GM18499 (cell line): ENCODE data around the gene RBM10.

Source experiments
- ATAC-seq: cut with Tn5 transposase; IDR thresholded peaks from one replicate; pipeline ENCODE4 v1.9.1; 2021; ENCODE audit warnings: moderate number of reproducible peaks; ENCODE audit not compliant: insufficient read depth, unreplicated experiment

RBM10 gene

GRCh38 chrX:47172971-47173792 is 28.2 kb downstream of the RBM10 start:
- no peak for ATAC-seq

DNA sequence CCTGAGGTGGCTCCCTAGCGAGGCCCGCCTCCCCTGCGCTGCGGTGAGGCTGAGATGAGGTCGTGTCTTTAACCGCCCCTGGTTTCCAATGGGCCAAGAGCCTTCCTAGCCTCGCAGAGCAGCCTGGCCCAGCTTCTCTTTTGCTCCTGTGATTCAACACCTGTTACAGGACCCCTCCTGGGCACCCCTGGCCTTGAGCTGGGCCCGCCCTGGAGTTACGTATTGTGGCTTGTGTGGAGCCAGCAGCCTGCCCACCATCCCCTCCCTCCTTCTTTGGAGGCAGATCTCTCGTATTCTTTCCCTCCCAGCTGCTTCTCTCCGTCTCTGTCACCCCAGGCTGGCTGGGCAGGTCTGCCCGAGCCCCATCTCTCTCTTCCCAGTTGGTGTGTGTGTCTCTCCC is 29.4 kb downstream of the RBM10 start:
- ATAC-seq: no peak

DNA sequence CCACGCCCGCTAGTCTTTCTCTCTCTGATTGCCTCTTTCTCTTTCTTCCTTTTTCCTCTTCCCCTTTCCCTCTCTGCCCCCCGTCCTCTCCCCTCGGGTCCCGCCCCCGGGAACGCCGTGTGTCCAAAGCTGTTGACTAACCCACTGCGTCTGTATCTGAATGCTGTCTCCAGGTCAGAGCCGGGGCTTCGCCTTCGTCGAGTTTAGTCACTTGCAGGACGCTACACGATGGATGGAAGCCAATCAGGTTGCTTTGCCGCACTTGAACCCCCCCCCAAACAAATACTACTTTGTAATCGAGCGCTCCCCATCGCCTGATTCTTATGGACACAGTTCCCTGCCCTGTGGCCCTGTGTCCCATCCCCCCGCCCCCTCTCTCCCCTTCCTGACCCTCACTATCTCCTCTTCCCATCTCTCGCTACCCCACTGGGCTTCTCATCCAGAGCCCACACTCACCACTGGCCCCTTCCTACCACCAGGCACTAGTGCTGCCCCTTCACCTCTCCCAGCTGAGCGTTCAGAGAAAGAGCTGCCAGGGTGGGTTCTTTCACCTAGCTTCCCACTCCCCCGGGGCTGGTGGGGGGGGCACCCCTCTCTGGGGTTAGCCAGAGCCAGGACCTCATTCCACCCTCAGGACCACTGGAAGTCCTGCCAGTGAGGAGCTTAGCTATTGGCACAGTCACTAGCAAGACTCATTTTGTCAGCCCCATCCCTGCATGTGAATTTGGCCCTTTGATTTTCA is 30.0 kb downstream of the RBM10 start:
- ATAC-seq: no peak

GRCh38 chrX:47175588-47175980 is 30.6 kb downstream of the RBM10 start:
- no peak for ATAC-seq

DNA sequence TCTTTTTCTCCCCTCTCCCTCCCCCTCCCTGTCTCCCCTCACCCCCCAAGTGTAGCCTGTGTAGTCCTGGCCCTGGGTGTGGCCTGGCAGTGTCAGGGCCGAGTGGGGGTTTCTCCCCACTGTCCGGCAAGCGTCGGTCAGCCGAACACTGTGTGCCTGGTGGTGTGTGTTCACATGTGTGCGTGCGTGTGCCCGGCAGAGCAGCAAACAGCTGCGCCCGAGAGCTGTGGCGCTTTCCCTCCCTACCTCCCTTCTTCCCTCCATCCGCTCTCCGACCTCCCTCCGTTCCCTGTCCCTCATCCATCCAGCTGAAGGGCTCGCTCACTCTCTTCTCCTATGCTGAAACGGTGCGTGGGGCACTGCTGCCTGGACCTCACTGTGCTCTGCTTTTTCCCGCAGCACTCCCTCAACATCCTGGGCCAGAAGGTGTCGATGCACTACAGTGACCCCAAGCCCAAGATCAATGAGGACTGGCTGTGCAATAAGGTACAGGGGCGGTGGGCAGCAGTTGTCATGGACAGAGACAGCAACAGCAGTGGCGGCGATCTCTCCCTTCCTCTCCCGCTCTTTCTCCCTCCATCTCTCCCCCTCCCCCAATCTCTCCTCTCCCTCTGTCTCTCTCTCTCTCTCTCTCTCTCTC is 31.2 kb downstream of the RBM10 start:
- no peak for ATAC-seq

GRCh38 chrX:47177079-47177478 is 32.1 kb downstream of the RBM10 start:
- ATAC-seq: no peak

DNA sequence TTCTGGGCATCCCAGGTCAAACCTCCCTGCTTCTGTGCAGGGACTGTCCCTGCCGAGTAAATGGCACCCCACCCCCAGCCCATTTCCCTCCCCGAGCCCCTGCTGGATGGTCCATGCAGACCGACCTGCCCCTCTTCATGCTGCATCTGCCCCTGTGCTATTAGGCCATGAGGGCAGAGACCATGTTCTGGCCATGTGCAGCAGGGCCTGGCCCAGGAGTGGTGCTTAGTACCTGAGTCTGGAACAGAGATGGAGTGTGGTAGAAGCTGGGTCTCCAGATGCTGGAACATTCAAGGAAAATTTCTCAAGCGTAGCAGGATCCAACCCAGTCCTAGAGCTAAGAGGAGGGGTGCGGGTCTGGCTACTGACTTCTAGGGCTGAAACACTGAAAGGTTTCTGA is 33.3 kb downstream of the RBM10 start:
- ATAC-seq: no peak

GRCh38 chrX:47179221-47179927 is 34.4 kb downstream of the RBM10 start:
- ATAC-seq: no peak

DNA sequence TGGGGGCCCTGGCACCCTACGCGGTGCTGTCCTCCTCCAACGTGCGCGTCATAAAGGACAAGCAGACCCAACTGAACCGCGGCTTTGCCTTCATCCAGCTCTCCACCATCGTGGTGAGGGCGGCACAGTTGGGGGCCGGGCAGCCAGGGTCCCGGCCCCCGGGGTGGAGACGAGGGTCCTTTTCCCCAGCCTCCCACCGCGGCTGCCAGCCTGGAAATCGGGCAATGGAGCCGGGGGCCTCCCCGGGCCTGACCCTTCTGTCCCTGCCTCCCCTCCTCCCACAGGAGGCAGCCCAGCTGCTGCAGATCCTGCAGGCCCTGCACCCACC is 34.9 kb downstream of the RBM10 start:
- no peak for ATAC-seq

GRCh38 chrX:47180346-47180745 is 35.3 kb downstream of the RBM10 start:
- no peak for ATAC-seq

DNA sequence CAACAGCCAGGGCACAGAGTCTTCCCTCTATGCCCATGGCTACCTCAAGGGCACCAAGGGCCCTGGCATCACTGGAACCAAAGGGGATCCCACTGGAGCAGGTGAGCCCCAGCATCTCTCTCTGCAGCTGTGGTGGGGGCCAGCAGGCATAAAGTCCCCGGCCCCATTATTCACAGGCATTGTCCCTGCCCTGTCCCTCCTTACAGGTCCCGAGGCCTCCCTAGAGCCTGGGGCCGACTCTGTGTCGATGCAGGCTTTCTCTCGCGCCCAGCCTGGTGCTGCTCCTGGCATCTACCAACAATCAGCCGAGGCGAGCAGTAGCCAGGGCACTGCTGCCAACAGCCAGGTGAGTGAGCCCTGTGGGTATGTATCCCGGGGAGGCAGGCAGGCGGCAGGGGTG is 36.3 kb downstream of the RBM10 start:
- no peak for ATAC-seq

DNA sequence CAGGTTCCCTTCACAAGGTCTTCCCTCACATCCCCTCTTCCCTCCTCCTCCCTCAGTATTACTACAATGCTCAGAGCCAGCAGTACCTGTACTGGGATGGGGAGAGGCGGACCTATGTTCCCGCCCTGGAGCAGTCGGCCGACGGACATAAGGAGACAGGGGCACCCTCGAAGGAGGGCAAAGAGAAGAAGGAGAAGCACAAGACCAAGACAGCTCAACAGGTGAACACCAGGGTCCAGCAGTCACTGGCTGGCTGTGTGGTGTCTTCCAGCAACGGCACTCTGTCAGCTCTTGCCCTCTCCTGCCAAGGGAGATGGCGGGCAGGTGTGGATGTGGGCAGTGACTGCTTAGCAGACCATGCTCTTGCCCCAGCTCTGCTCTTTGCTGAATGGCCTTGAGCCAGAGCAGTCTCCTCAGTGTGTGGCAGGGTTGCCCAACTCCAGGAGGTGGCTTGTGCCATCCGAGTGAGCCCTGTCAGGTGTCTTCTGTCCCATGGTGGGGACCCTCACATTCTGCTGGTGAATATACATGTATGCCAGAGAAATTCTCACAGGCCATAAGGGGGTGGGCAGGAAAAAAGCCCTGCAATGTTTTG is 37.2 kb downstream of the RBM10 start:
- ATAC-seq: no peak

DNA sequence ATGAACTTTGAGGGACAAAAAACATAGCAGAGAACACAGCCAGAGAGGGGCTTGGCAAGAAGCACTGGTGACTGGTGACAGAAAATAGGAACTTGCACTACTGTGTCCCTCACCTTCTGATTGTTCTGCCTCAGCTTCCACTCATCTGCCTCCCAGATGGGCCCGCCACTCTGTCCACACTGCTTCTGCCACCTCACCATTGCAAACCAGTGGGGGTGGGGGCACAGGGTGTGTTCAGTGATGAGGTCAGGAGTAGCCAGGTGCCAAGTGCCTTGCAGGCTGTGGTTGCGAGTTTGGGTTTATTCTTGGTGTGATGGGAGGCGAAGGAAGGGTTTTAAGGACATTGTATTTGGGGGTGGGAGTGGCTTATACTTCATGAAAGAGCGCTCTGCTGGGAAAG is 39.5 kb downstream of the RBM10 start:
- ATAC-seq: no peak

GRCh38 chrX:47185241-47185640 is 40.2 kb downstream of the RBM10 start:
- ATAC-seq: no peak

DNA sequence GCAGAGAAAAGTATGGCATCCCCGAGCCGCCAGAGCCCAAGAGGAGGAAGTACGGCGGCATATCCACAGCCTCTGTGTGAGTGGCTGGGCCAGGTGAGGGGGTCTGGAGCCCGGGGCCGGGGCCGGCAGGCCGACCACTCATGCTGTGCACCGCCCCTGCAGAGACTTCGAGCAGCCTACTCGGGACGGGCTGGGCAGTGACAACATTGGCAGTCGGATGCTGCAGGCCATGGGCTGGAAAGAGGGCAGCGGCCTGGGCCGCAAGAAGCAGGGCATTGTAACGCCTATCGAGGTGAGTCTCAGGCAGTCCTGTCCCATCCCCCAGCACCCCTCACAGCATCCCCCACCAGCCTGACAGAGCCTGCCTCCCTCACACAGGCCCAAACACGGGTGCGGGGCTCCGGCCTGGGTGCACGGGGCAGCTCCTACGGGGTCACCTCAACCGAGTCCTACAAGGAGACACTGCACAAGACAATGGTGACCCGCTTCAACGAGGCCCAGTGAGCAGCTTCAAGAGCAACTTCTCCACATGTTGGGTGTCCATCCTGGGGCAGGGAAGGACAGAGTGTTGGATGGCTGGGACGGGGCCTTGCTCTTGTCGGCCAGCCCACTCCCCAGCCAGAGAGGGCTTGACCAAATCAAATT is 41.2 kb downstream of the RBM10 start:
- no peak for ATAC-seq

GRCh38 chrX:47187106-47187677 is 42.2 kb downstream of the RBM10 start:
- no peak for ATAC-seq

DNA sequence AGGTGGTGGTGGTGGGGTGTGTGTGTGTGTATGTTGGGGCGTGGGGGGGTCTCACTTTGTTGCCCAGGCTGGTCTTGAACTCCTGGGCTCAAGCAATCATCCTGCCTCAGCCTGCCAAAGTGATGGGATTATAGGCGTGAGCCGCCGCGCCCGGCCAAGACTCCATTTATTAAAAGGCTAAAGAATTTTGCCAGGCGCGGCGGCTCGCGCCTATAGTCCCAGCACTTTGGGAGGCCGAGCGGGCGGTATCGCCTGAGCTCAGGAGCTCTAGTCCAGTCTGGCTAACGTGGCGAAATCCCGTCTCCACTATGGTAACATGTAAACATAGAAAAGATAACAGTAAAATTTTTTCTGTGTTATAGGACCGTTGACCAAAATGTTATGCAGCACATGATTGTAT is 44.9 kb downstream of the RBM10 start:
- ATAC-seq: no peak

DNA sequence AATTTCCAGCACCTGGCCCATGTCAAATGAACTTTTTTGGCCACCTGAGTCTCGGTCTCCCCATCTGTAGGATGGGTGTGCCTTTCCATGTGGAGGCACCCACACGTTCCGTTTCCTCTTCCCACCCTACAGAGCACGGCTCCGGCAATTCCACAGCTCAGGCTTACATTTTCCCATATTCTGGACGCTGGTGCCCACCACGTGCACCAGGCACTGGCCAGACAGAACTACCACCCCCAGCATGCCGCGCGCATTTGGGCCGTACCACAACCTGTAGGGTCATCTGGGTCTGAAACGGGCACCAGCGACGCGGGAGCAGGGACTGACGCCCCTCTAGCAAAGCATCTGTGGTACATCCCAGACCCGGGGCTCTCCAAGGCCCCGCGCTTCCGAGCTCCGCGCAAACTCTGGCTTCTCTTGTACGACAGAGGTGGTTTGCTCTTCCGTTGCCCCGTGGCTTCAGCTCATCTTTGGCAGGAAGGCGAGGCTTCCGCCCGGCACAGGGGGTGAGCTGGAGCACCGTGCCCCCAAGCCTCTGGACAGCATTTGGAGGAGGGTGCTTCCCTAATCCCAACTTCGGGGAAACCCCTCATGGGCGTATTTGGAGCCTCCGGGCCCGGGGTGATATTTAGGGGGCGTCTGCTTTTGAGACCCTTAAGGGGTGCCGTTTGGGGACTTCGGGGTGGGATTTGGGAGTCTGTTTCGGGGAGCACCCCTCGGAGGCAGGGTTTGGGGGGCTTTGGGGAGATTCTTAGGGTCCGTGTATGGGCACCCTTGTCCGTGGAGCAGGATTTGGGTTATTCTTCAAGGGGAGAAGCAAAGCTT is 45.6 kb downstream of the RBM10 start:
- no peak for ATAC-seq

DNA sequence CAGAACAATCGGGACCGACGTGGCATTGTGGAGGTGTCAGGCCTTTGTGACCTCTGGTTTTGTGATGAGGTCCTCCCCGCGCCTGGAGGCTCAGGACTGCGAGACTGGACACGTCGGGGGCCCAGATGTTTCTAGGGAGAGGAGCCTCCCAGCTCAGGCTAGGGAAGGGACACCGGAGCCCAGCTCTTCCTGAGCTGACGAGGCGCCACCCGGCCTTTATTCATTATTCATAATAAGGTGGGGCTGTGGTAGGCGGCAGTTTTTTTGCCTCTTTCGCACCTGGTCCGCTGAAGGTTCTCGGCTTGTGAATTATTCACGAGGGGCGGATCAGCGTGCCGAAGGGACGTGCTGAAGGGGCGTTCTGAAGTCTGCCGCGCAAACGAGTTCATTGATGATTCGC is 46.3 kb downstream of the RBM10 start:
- ATAC-seq: no peak
